Ishikawa (cell line): ENCODE results near the gene KLHDC7A.

Source experiments
- EP300 ChIP-seq: IDR thresholded peaks from 2 replicates; pipeline ENCODE4 v1.6.1; 2012; ENCODE audit warnings: borderline replicate concordance
- MAX ChIP-seq: IDR thresholded peaks from 2 replicates; pipeline ENCODE4 v1.6.1; 2012
- NFIC ChIP-seq: IDR thresholded peaks from 2 replicates; pipeline ENCODE4 v1.6.1; 2012
- TF ChIP-seq, protein P1 (sequence below): IDR thresholded peaks from 2 replicates; pipeline ENCODE4 v1.6.1; 2012

GRCh38 chr1:18513995-18514394 lies 33.3 kb downstream of the KLHDC7A start:
- TF ChIP-seq MAX (no peak), EP300 (no peak), NFIC (no peak)
- TF ChIP-seq, protein P1, sequence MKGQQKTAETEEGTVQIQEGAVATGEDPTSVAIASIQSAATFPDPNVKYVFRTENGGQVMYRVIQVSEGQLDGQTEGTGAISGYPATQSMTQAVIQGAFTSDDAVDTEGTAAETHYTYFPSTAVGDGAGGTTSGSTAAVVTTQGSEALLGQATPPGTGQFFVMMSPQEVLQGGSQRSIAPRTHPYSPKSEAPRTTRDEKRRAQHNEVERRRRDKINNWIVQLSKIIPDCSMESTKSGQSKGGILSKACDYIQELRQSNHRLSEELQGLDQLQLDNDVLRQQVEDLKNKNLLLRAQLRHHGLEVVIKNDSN, result no peak
